GM10266 (cell line): ENCODE measurements around the gene LINGO4.

Source experiments
- DNase-seq: peaks from one replicate; pipeline ENCODE4 v3.0.0; 2012; ENCODE audit errors: extremely low spot score
- TF ChIP-seq, protein P1 (sequence below): IDR thresholded peaks from 2 replicates; pipeline ENCODE4 v1.5.1; 2012; ENCODE audit warnings: mild to moderate bottlenecking, low read depth; ENCODE audit not compliant: control insufficient read depth, insufficient read depth; ENCODE audit errors: missing control alignments

Gene LINGO4

DNA sequence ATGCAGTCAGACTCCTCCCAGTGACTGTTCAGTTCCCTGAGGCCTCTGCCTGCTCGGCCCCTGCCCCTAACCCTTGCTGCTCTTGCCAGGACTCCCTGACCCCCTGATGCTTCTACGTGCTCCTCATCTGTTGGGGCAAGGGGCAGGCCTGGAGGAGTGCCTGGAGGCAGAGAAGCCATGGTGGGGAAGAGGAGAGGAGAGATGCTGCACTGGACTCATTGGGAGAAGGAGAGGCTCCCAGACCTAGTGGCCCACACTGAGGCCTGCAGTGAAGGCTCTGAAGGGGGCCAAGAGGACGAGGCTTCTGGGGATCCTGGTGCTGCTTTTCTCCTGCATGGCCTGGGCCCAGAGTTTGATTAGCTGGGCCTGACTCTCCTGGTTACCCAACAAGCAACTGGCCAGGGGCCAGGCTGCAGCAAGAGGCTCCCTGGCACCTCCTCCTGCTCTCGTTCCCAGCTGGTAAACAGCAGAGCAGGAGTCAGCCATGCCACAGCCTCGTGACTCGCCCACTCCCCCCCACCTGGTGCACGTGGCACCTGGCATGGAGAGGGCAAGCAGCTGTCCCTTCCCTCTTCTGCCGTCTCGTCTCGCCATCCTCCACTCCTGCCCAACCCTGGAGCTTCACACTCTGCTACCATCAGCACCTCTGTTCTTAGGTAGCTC lies 27.2 kb upstream of the LINGO4 start:
- TF ChIP-seq, protein P1, sequence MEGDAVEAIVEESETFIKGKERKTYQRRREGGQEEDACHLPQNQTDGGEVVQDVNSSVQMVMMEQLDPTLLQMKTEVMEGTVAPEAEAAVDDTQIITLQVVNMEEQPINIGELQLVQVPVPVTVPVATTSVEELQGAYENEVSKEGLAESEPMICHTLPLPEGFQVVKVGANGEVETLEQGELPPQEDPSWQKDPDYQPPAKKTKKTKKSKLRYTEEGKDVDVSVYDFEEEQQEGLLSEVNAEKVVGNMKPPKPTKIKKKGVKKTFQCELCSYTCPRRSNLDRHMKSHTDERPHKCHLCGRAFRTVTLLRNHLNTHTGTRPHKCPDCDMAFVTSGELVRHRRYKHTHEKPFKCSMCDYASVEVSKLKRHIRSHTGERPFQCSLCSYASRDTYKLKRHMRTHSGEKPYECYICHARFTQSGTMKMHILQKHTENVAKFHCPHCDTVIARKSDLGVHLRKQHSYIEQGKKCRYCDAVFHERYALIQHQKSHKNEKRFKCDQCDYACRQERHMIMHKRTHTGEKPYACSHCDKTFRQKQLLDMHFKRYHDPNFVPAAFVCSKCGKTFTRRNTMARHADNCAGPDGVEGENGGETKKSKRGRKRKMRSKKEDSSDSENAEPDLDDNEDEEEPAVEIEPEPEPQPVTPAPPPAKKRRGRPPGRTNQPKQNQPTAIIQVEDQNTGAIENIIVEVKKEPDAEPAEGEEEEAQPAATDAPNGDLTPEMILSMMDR = no peak
- no peak for DNase-seq

DNA sequence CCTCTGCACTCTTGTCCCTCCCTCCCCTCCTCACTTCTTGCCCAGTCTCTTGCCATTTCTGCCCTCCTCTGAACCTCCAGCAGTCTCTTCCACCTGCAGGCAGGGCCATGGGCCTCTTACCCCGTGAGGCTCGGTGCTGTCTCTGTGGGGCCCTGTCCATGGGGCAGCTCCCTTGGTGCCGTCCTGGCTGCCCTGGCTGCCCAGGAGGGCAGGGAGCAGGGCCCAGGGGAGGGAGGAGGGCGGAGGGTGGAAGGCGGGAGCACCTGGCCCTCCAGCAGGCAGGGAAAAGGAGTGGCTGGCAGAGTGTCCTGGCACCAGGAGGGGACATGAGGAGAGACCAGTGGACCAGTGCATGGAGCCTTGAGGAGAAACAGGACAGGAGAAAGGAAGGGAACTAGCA lies 26.4 kb upstream of the LINGO4 start, which contains the start of gene RORC:
Gene RORC, minus strand, starts transcription at position 198 of the 400 bp plus-strand sequence. Its CDS starts 38 bp downstream, at position 160.
- DNase-seq = no peak
- TF ChIP-seq, protein P1 = no peak

DNA sequence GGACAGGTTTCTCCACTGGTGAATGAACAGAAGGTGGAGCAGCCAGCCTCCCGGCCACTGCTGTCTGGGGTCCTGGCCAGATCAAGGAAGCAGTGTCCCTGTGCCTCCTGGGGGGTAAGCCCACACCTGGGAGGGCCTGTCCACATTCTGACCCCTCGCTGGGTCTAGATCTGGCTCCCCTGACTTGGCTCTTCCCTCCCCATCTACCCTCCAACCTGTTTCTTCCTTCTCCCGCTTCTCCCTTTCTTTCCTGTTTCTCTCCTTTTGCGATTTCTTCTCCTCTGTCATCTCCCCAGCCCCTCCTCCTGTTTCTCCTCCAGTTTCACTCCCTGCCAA lies 26.0 kb upstream of the LINGO4 start:
- TF ChIP-seq, protein P1 = no peak
- no peak for DNase-seq

DNA sequence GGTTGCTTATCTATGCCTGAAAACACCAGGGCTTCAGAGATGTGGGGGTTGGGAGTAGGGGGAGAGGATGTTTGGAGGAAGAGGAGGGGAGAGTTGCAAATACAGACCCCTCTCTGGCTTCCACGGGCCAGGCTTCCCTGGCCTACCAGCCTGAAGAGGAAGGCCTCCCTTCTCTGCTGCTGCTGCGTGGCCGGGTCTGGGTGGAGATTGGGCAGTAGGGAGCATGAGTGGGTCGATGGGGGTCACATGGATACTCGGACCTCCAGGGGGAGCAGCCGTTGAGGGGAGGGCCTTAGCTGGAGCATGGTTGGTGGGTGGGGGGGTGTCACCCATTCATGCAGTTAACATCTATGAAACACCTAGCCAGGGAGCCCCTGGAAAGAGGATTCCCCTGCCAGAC lies 24.8 kb upstream of the LINGO4 start:
- no peak for DNase-seq
- TF ChIP-seq, protein P1 = no peak

DNA sequence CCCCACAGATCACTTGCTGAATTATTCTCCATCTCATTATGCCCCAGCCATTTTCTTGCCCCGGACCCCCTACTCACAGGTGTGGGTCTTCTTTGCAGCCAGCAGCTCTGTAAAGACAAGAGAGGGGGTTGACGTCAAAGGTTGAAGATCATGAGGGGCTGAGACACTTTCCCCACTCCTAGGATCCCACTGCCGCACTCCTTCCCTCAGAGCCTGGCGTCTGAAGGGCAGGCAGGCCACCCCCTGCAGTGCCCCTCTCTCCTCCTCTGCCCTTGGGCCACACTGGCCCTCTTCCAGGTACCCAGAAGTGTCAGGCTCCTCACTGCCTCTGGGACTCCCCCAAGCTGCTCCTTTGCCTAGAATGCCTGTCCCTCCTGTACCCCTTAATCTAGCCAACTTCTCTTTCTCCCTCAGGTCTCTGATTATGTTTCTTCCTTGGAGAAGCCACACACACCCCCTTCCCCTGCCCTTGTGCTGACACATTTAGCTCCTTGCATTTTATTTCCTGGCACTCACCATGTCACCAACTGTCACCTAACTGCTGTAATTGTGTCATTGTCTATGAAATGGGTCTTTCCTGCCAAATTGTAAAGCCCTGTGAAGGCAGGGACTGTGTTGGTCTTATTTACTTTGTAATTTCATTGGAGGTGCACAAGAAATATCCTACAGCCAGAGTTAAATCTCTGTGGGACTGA lies 24.3 kb upstream of the LINGO4 start:
- TF ChIP-seq, protein P1 = no peak
- DNase-seq = no peak

DNA sequence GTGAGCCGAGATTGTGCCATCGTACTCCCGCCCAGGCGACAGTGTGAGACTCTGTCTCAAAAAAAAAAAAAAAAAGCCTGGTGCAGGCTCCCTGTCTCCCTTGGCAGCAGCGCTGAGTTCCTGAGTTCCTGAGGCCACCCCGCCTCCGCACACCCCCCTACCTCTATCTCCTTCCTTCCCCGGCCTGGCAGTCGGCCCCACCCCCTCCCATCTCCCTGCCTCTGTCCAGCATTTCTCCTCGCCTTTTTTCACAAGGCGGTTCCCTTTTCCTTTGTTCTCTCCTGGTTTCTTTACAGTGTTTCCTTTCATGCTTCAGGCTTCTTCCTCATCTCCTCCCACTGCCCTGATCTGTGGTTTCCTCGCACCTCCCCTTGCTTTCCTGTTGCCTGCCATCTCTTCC lies 23.7 kb upstream of the LINGO4 start:
- DNase-seq = no peak

More for the DNA sequence above, 23.7 kb upstream of the LINGO4 start:
- TF ChIP-seq, protein P1 = no peak
